ENCODE data around the gene FGF14. TPM values are rescaled to one million over a fixed set of nuclear protein-coding genes. Genes with fewer than 3 reads are reported as not detected.

FGF14 gene
- polyA plus RNA-seq, 2 donors: 0.04 to 0.29 TPM

GRCh38 chr13:102322211-102322610, 79.6 kb downstream of the FGF14 start:
- WGBS, 2 donors: 78 to 91% methylated on average over 3 of the region's 3 CpGs
- Histone ChIP-seq H3K9me3 (ENCODE audit: control insufficient read depth in 2 of 2, insufficient read depth in 1 of 2, low read depth in 1 of 2, low read length in 1 of 2) (no peaks in the 10 kb centered on the region), H3K27me3 (ENCODE audit: control insufficient read depth in 1 of 2, insufficient read depth in 2 of 2, low read length in 2 of 2) (no peaks in the 10 kb centered on the region), H3K36me3 (ENCODE audit: control insufficient read depth in 2 of 2, insufficient read depth in 2 of 2, low read length in 1 of 2) (no peaks in the 10 kb centered on the region), H3K4me1 (ENCODE audit: control insufficient read depth in 2 of 2, insufficient read depth in 2 of 2, low read length in 1 of 2) (no peaks in the 10 kb centered on the region), H3K27ac (ENCODE audit: low read depth in 2 of 2, low read length in 1 of 2) (no peak overlapping the region), H3K4me3 (ENCODE audit: low read depth in 1 of 2, low read length in 2 of 2) (no peak overlapping the region)

GRCh38 chr13:102318233-102318632, 83.6 kb downstream of the FGF14 start:
- Histone ChIP-seq H3K27ac (ENCODE audit: low read depth in 2 of 2, low read length in 1 of 2) (peak overlapping the region; percentile 40 to 75), H3K4me3 (ENCODE audit: low read depth in 1 of 2, low read length in 2 of 2) (no peak overlapping the region), H3K36me3 (ENCODE audit: control insufficient read depth in 2 of 2, insufficient read depth in 2 of 2, low read length in 1 of 2) (no peaks in the 10 kb centered on the region), H3K27me3 (ENCODE audit: control insufficient read depth in 1 of 2, insufficient read depth in 2 of 2, low read length in 2 of 2) (no peaks in the 10 kb centered on the region), H3K4me1 (ENCODE audit: control insufficient read depth in 2 of 2, insufficient read depth in 2 of 2, low read length in 1 of 2) (no peaks in the 10 kb centered on the region), H3K9me3 (ENCODE audit: control insufficient read depth in 2 of 2, insufficient read depth in 1 of 2, low read depth in 1 of 2, low read length in 1 of 2) (no peaks in the 10 kb centered on the region)
- 78 to 85% methylated on average over 5 of the region's 5 CpGs for WGBS, 2 donors

GRCh38 chr13:102317593-102317992, 84.3 kb downstream of the FGF14 start:
- Histone ChIP-seq H3K36me3 (ENCODE audit: control insufficient read depth in 2 of 2, insufficient read depth in 2 of 2, low read length in 1 of 2) (no peaks in the 10 kb centered on the region), H3K9me3 (ENCODE audit: control insufficient read depth in 2 of 2, insufficient read depth in 1 of 2, low read depth in 1 of 2, low read length in 1 of 2) (no peaks in the 10 kb centered on the region), H3K4me1 (ENCODE audit: control insufficient read depth in 2 of 2, insufficient read depth in 2 of 2, low read length in 1 of 2) (no peaks in the 10 kb centered on the region), H3K27ac (ENCODE audit: low read depth in 2 of 2, low read length in 1 of 2) (no peak overlapping the region), H3K27me3 (ENCODE audit: control insufficient read depth in 1 of 2, insufficient read depth in 2 of 2, low read length in 2 of 2) (no peaks in the 10 kb centered on the region), H3K4me3 (ENCODE audit: low read depth in 1 of 2, low read length in 2 of 2) (no peak overlapping the region)
- WGBS, 2 donors: 53 to 55% methylated on average over 2 of the region's 2 CpGs

- Histone ChIP-seq H3K4me1 (ENCODE audit: control insufficient read depth in 2 of 2, insufficient read depth in 2 of 2, low read length in 1 of 2) (no peaks in the 10 kb centered on the region), H3K27me3 (ENCODE audit: control insufficient read depth in 1 of 2, insufficient read depth in 2 of 2, low read length in 2 of 2) (no peaks in the 10 kb centered on the region), H3K4me3 (ENCODE audit: low read depth in 1 of 2, low read length in 2 of 2) (no peak overlapping the region), H3K9me3 (ENCODE audit: control insufficient read depth in 2 of 2, insufficient read depth in 1 of 2, low read depth in 1 of 2, low read length in 1 of 2) (no peaks in the 10 kb centered on the region), H3K27ac (ENCODE audit: low read depth in 2 of 2, low read length in 1 of 2) (no peak overlapping the region), H3K36me3 (ENCODE audit: control insufficient read depth in 2 of 2, insufficient read depth in 2 of 2, low read length in 1 of 2) (no peaks in the 10 kb centered on the region)
- 93 to 95% methylated on average over 3 of the region's 3 CpGs for WGBS, 2 donors
Observed at GRCh38 chr13:102316732-102317131, 85.1 kb downstream of the FGF14 start.

- no peaks in the 10 kb centered on the region for H3K36me3 ChIP-seq (ENCODE audit: control insufficient read depth in 2 of 2, insufficient read depth in 2 of 2, low read length in 1 of 2)
- no peak overlapping the region for H3K4me3 ChIP-seq (ENCODE audit: low read depth in 1 of 2, low read length in 2 of 2)
- H3K27me3 ChIP-seq (ENCODE audit: control insufficient read depth in 1 of 2, insufficient read depth in 2 of 2, low read length in 2 of 2): no peaks in the 10 kb centered on the region
- peaks cover 0 to 3% of the 10 kb centered on the region in 2 donors for H3K4me1 ChIP-seq (ENCODE audit: control insufficient read depth in 2 of 2, insufficient read depth in 2 of 2, low read length in 1 of 2)
- no peak overlapping the region for H3K27ac ChIP-seq (ENCODE audit: low read depth in 2 of 2, low read length in 1 of 2)
- H3K9me3 ChIP-seq (ENCODE audit: control insufficient read depth in 2 of 2, insufficient read depth in 1 of 2, low read depth in 1 of 2, low read length in 1 of 2): no peaks in the 10 kb centered on the region
- 89 to 91% methylated on average over 4 of the region's 4 CpGs for WGBS, 2 donors
Observed at GRCh38 chr13:102312841-102313240, 89.0 kb downstream of the FGF14 start.

- Histone ChIP-seq H3K27me3 (ENCODE audit: control insufficient read depth in 1 of 2, insufficient read depth in 2 of 2, low read length in 2 of 2) (no peaks in the 10 kb centered on the region), H3K4me1 (ENCODE audit: control insufficient read depth in 2 of 2, insufficient read depth in 2 of 2, low read length in 1 of 2) (peaks cover 0 to 3% of the 10 kb centered on the region in 2 donors), H3K36me3 (ENCODE audit: control insufficient read depth in 2 of 2, insufficient read depth in 2 of 2, low read length in 1 of 2) (no peaks in the 10 kb centered on the region), H3K27ac (ENCODE audit: low read depth in 2 of 2, low read length in 1 of 2) (no peak overlapping the region), H3K9me3 (ENCODE audit: control insufficient read depth in 2 of 2, insufficient read depth in 1 of 2, low read depth in 1 of 2, low read length in 1 of 2) (no peaks in the 10 kb centered on the region), H3K4me3 (ENCODE audit: low read depth in 1 of 2, low read length in 2 of 2) (no peak overlapping the region)
- WGBS, 2 donors: 70 to 73% methylated on average over 3 of the region's 3 CpGs
Observed at GRCh38 chr13:102311901-102312300, 89.9 kb downstream of the FGF14 start.

GRCh38 chr13:102311419-102311796, 90.4 kb downstream of the FGF14 start:
- no peaks in the 10 kb centered on the region for H3K9me3 ChIP-seq (ENCODE audit: control insufficient read depth in 2 of 2, insufficient read depth in 1 of 2, low read depth in 1 of 2, low read length in 1 of 2)
- H3K36me3 ChIP-seq (ENCODE audit: control insufficient read depth in 2 of 2, insufficient read depth in 2 of 2, low read length in 1 of 2): no peaks in the 10 kb centered on the region
- no peaks in the 10 kb centered on the region for H3K27me3 ChIP-seq (ENCODE audit: control insufficient read depth in 1 of 2, insufficient read depth in 2 of 2, low read length in 2 of 2)
- no peak overlapping the region for H3K4me3 ChIP-seq (ENCODE audit: low read depth in 1 of 2, low read length in 2 of 2)
- 73 to 78% methylated on average over 5 of the region's 5 CpGs for WGBS, 2 donors
- peaks cover 0 to 3% of the 10 kb centered on the region in 2 donors for H3K4me1 ChIP-seq (ENCODE audit: control insufficient read depth in 2 of 2, insufficient read depth in 2 of 2, low read length in 1 of 2)
- no peak overlapping the region for H3K27ac ChIP-seq (ENCODE audit: low read depth in 2 of 2, low read length in 1 of 2)

GRCh38 chr13:102310691-102311418, 91.0 kb downstream of the FGF14 start:
- H3K4me1 ChIP-seq (ENCODE audit: control insufficient read depth in 2 of 2, insufficient read depth in 2 of 2, low read length in 1 of 2): peaks cover 0 to 3% of the 10 kb centered on the region in 2 donors
- H3K4me3 ChIP-seq (ENCODE audit: low read depth in 1 of 2, low read length in 2 of 2): no peak overlapping the region
- H3K27me3 ChIP-seq (ENCODE audit: control insufficient read depth in 1 of 2, insufficient read depth in 2 of 2, low read length in 2 of 2): no peaks in the 10 kb centered on the region
- H3K9me3 ChIP-seq (ENCODE audit: control insufficient read depth in 2 of 2, insufficient read depth in 1 of 2, low read depth in 1 of 2, low read length in 1 of 2): no peaks in the 10 kb centered on the region
- no peak overlapping the region for H3K27ac ChIP-seq (ENCODE audit: low read depth in 2 of 2, low read length in 1 of 2)
- 85 to 86% methylated on average over 4 of the region's 4 CpGs for WGBS, 2 donors
- no peaks in the 10 kb centered on the region for H3K36me3 ChIP-seq (ENCODE audit: control insufficient read depth in 2 of 2, insufficient read depth in 2 of 2, low read length in 1 of 2)

- H3K27me3 ChIP-seq (ENCODE audit: control insufficient read depth in 1 of 2, insufficient read depth in 2 of 2, low read length in 2 of 2): no peaks in the 10 kb centered on the region
Observed at GRCh38 chr13:102309110-102309509, 92.7 kb downstream of the FGF14 start.

GRCh38 chr13:102302534-102302933, 99.3 kb downstream of the FGF14 start:
- WGBS, 2 donors: 40 to 58% methylated on average over 1 of the region's 1 CpG
- no peak overlapping the region for H3K27ac ChIP-seq (ENCODE audit: low read depth in 2 of 2, low read length in 1 of 2)
- no peaks in the 10 kb centered on the region for H3K9me3 ChIP-seq (ENCODE audit: control insufficient read depth in 2 of 2, insufficient read depth in 1 of 2, low read depth in 1 of 2, low read length in 1 of 2)
- no peaks in the 10 kb centered on the region for H3K27me3 ChIP-seq (ENCODE audit: control insufficient read depth in 1 of 2, insufficient read depth in 2 of 2, low read length in 2 of 2)
- H3K4me3 ChIP-seq (ENCODE audit: low read depth in 1 of 2, low read length in 2 of 2): no peak overlapping the region
- no peaks in the 10 kb centered on the region for H3K4me1 ChIP-seq (ENCODE audit: control insufficient read depth in 2 of 2, insufficient read depth in 2 of 2, low read length in 1 of 2)
- H3K36me3 ChIP-seq (ENCODE audit: control insufficient read depth in 2 of 2, insufficient read depth in 2 of 2, low read length in 1 of 2): no peaks in the 10 kb centered on the region

More at GRCh38 chr13:102309110-102309509, 92.7 kb downstream of the FGF14 start:
- Histone ChIP-seq H3K9me3 (ENCODE audit: control insufficient read depth in 2 of 2, insufficient read depth in 1 of 2, low read depth in 1 of 2, low read length in 1 of 2) (no peaks in the 10 kb centered on the region), H3K27ac (ENCODE audit: low read depth in 2 of 2, low read length in 1 of 2) (no peak overlapping the region), H3K4me3 (ENCODE audit: low read depth in 1 of 2, low read length in 2 of 2) (no peak overlapping the region), H3K36me3 (ENCODE audit: control insufficient read depth in 2 of 2, insufficient read depth in 2 of 2, low read length in 1 of 2) (no peaks in the 10 kb centered on the region), H3K4me1 (ENCODE audit: control insufficient read depth in 2 of 2, insufficient read depth in 2 of 2, low read length in 1 of 2) (peaks cover 0 to 3% of the 10 kb centered on the region in 2 donors)
- 60 to 61% methylated on average over 9 of the region's 9 CpGs for WGBS, 2 donors
